ENCODE measurements around the gene MAPKAP1.

MAPKAP1 gene

GRCh38 chr9:125536167-125536772 is 170.7 kb downstream of the MAPKAP1 start:
- no peak for DNase-seq (ENCODE audit: low spot score)

- DNase-seq (ENCODE audit: low spot score): no peak
Measured at GRCh38 chr9:125534971-125535701, 171.9 kb downstream of the MAPKAP1 start.

- DNase-seq (ENCODE audit: low spot score): no peak
Measured at GRCh38 chr9:125532812-125533594, 174.0 kb downstream of the MAPKAP1 start.

- DNase-seq (ENCODE audit: low spot score): no peak
Measured at GRCh38 chr9:125532412-125532811, 174.6 kb downstream of the MAPKAP1 start.

GRCh38 chr9:125529589-125530515 is 177.2 kb downstream of the MAPKAP1 start:
- no peak for DNase-seq (ENCODE audit: low spot score)

GRCh38 chr9:125529107-125529506 is 177.9 kb downstream of the MAPKAP1 start:
- no peak for DNase-seq (ENCODE audit: low spot score)

GRCh38 chr9:125527471-125528002 is 179.5 kb downstream of the MAPKAP1 start:
- no peak for DNase-seq (ENCODE audit: low spot score)

- peak; percentile 37 for DNase-seq (ENCODE audit: low spot score)
Measured at GRCh38 chr9:125525921-125526631, 180.9 kb downstream of the MAPKAP1 start.

GRCh38 chr9:125524583-125525355 is 182.2 kb downstream of the MAPKAP1 start:
- peak; percentile 21 for DNase-seq (ENCODE audit: low spot score)

GRCh38 chr9:125523681-125524080 is 183.3 kb downstream of the MAPKAP1 start:
- no peak for DNase-seq (ENCODE audit: low spot score)

GRCh38 chr9:125522328-125522725 is 184.7 kb downstream of the MAPKAP1 start:
- peak; percentile 72 for DNase-seq (ENCODE audit: low spot score)

- DNase-seq (ENCODE audit: low spot score): peak; percentile 85
Measured at GRCh38 chr9:125521462-125522327, 185.3 kb downstream of the MAPKAP1 start.

- no peak for DNase-seq (ENCODE audit: low spot score)
Measured at GRCh38 chr9:125519734-125520133, 187.3 kb downstream of the MAPKAP1 start.

GRCh38 chr9:125517577-125517976 is 189.4 kb downstream of the MAPKAP1 start:
- no peak for DNase-seq (ENCODE audit: low spot score)

GRCh38 chr9:125515983-125516940 is 190.7 kb downstream of the MAPKAP1 start:
- DNase-seq (ENCODE audit: low spot score): no peak

GRCh38 chr9:125515281-125515680 is 191.7 kb downstream of the MAPKAP1 start:
- DNase-seq (ENCODE audit: low spot score): no peak

- DNase-seq (ENCODE audit: low spot score): no peak
Measured at GRCh38 chr9:125514468-125514867, 192.5 kb downstream of the MAPKAP1 start.

Data from AG08395 (cell line).